ENCODE results near the gene TDP1. TPM values are rescaled to one million over a fixed set of nuclear protein-coding genes. Genes with fewer than 3 reads are reported as not detected.

Gene TDP1
- total and polyA plus RNA-seq, 9 of the 15 experiments (the other 6 are each of a cell fraction or from before 2014, with no cell fraction given), result 21.4 to 41.6 (median 32.3) TPM

DNA sequence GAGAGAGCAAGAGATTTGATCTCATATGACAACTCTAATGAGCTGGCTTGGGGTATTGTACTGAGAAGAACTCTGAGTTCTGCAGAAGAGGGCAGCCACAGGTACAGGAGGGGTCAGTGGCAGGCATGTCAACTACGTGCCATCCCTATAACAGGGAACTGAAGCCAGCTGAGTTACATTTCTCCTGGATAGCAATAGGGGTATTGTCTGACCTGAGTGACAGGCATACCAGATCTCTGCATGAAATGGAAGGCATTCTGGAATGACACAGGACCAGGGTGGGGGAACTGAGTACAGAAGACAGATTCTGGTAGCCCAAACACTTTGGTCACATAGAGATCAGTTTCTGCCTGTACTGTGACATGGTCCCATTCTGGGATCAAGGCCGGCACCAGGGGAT lies 37.0 kb upstream of the TDP1 start (continued):
- TF ChIP-seq, protein P1, sequence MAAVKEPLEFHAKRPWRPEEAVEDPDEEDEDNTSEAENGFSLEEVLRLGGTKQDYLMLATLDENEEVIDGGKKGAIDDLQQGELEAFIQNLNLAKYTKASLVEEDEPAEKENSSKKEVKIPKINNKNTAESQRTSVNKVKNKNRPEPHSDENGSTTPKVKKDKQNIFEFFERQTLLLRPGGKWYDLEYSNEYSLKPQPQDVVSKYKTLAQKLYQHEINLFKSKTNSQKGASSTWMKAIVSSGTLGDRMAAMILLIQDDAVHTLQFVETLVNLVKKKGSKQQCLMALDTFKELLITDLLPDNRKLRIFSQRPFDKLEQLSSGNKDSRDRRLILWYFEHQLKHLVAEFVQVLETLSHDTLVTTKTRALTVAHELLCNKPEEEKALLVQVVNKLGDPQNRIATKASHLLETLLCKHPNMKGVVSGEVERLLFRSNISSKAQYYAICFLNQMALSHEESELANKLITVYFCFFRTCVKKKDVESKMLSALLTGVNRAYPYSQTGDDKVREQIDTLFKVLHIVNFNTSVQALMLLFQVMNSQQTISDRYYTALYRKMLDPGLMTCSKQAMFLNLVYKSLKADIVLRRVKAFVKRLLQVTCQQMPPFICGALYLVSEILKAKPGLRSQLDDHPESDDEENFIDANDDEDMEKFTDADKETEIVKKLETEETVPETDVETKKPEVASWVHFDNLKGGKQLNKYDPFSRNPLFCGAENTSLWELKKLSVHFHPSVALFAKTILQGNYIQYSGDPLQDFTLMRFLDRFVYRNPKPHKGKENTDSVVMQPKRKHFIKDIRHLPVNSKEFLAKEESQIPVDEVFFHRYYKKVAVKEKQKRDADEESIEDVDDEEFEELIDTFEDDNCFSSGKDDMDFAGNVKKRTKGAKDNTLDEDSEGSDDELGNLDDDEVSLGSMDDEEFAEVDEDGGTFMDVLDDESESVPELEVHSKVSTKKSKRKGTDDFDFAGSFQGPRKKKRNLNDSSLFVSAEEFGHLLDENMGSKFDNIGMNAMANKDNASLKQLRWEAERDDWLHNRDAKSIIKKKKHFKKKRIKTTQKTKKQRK (IDR thresholded peaks at IDR 0.05; ENCODE audit: borderline replicate concordance, low read depth, low read length), result no peak
- TF ChIP-seq ZBTB8A (IDR thresholded peaks at IDR 0.05; ENCODE audit: partially characterized antibody) (no peak), ZNF76 (CRISPR knock-in tag; IDR thresholded peaks at IDR 0.05; ENCODE audit: borderline replicate concordance) (no peak), MLX (CRISPR knock-in tag; conservative IDR thresholded peaks at IDR 0.05) (no peak)

DNA sequence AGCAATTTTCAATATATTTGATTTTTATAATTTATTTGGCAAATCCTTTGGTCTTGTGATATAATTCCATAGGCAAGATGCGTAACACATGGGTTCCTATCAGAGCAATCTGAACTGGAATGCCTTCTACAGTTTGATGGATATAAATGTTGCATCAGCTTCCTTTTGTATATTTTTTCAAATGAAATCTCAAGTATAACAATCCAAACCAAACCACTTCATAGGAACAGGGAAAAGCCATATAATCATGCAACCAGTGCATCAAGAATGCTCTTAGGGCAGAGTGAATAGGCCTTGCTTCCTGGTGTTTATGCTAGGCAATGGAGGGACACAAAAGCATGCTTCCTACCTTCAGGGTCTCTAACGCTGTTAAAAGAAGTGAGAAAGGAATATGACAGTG lies 35.7 kb upstream of the TDP1 start:
- CTCF ChIA-PET (ENCODE audit: low intra/inter-chr PET ratio), result no interaction called here
- DNase-seq (ENCODE audit: extremely low read depth in 1 of 4, low spot score in 3 of 4), result no peak
- H3K4me1 ChIP-seq (replicated peaks in 1 of 2; ENCODE audit: control insufficient read depth in 2 of 2, insufficient read depth in 2 of 2, low read length in 2 of 2), result no peaks in the 10 kb centered on the region
- H3K4me3 ChIP-seq, result no peak overlapping the region
- no peaks in the 10 kb centered on the region for H3K79me2 ChIP-seq (ENCODE audit: control insufficient read depth, insufficient read depth, low read length)
- no peak overlapping the region for H3K9ac ChIP-seq (ENCODE audit: insufficient read depth in 1 of 2, low read depth in 2 of 2, low read length in 2 of 2)
- H3K9me1 ChIP-seq (ENCODE audit: control insufficient read depth, insufficient read depth, low read length), result no peaks in the 10 kb centered on the region
- in situ Hi-C loops (cut with MboI), result no loop called here
- H3K27ac ChIP-seq (ENCODE audit: extremely low read depth, low read depth, low read length), result no peak overlapping the region
- no peaks in the 10 kb centered on the region for H4K20me1 ChIP-seq (replicated peaks; ENCODE audit: control insufficient read depth, insufficient read depth, low read length)
- BruUV-seq (replicated peaks), result no TSS peak
- H2AFZ ChIP-seq (ENCODE audit: low read depth, low read length), result no peak overlapping the region
- 56% methylated on average over 2 of the region's 2 CpGs for WGBS (ENCODE audit: insufficient coverage, low coverage, missing lambda C conversion rate)
- ATAC-seq, result no peak
- no peak for FAIRE-seq
- POLR2A ChIA-PET, result no interaction called here
- TF ChIP-seq ILK (tag; IDR thresholded peaks at IDR 0.05; ENCODE audit: borderline replicate concordance, low read depth) (no peak), HOXB6 (CRISPR knock-in tag; IDR thresholded peaks at IDR 0.05; ENCODE audit: borderline replicate concordance) (no peak)
- H3K27me3 ChIP-seq (ENCODE audit: control insufficient read depth in 2 of 2, insufficient read depth in 2 of 2, low read length in 2 of 2), result no peaks in the 10 kb centered on the region
- intact Hi-C loops (cut with micrococcal nuclease), result no loop called here
- no peaks in the 10 kb centered on the region for H3K9me3 ChIP-seq (replicated peaks; ENCODE audit: control insufficient read depth, insufficient read depth, low read depth, low read length)
- no peaks in the 10 kb centered on the region for H3K36me3 ChIP-seq (ENCODE audit: control insufficient read depth, insufficient read depth, low read length)
- H3K4me2 ChIP-seq (ENCODE audit: insufficient read depth, low read length), result no peak overlapping the region
